ENCODE measurements around the gene GPR155. TPM values are rescaled to one million over a fixed set of nuclear protein-coding genes. Genes with fewer than 3 reads are reported as not detected.
A peak's percentile ranks its signal among the peaks of the same experiment; 100 is the strongest.
"Not testable (repeated sequence)": the region's sequence is repeated elsewhere in the genome, so short reads cannot be mapped to it uniquely, and the experiment has no call there.

GPR155 gene
- total RNA-seq, 1 donor from 2014 or later = 5.2 TPM

- Mint-ChIP-seq H3K36me3 (ENCODE audit: unreplicated experiment) (peaks cover 38% of the 10 kb centered on the region), H3K4me1 (ENCODE audit: unreplicated experiment) (peaks cover 3% of the 10 kb centered on the region), H3K27me3 (ENCODE audit: unreplicated experiment) (no peaks in the 10 kb centered on the region), H3K9me3 (ENCODE audit: unreplicated experiment) (peaks cover 5% of the 10 kb centered on the region), H3K4me3 (ENCODE audit: unreplicated experiment) (no peak overlapping the region), H3K27ac (ENCODE audit: unreplicated experiment) (no peak overlapping the region)
- TF ChIP-seq CTCF (IDR thresholded peaks at IDR 0.05) = no peak
- no peak for DNase-seq (ENCODE audit: extremely low spot score, unreplicated experiment)
Measured at GRCh38 chr2:174430066-174430465, 56.8 kb downstream of the GPR155 start.

GRCh38 chr2:174428214-174428613 lies 58.6 kb downstream of the GPR155 start:
- DNase-seq (ENCODE audit: extremely low spot score, unreplicated experiment) = no peak
- peaks cover 5% of the 10 kb centered on the region for H3K9me3 Mint-ChIP-seq (ENCODE audit: unreplicated experiment)
- H3K4me1 Mint-ChIP-seq (ENCODE audit: unreplicated experiment) = peaks cover 3% of the 10 kb centered on the region
- H3K4me3 Mint-ChIP-seq (ENCODE audit: unreplicated experiment) = no peak overlapping the region
- H3K36me3 Mint-ChIP-seq (ENCODE audit: unreplicated experiment) = peaks cover 43% of the 10 kb centered on the region
- no peak overlapping the region for H3K27ac Mint-ChIP-seq (ENCODE audit: unreplicated experiment)
- H3K27me3 Mint-ChIP-seq (ENCODE audit: unreplicated experiment) = no peaks in the 10 kb centered on the region
- TF ChIP-seq CTCF (IDR thresholded peaks at IDR 0.05) = no peak

- DNase-seq (ENCODE audit: extremely low spot score, unreplicated experiment) = no peak
- TF ChIP-seq CTCF (IDR thresholded peaks at IDR 0.05) = no peak
- peaks cover 5% of the 10 kb centered on the region for H3K36me3 Mint-ChIP-seq (ENCODE audit: unreplicated experiment)
- no peak overlapping the region for H3K4me3 Mint-ChIP-seq (ENCODE audit: unreplicated experiment)
- peaks cover 7% of the 10 kb centered on the region for H3K4me1 Mint-ChIP-seq (ENCODE audit: unreplicated experiment)
- H3K9me3 Mint-ChIP-seq (ENCODE audit: unreplicated experiment) = no peaks in the 10 kb centered on the region
- no peak overlapping the region for H3K27ac Mint-ChIP-seq (ENCODE audit: unreplicated experiment)
- H3K27me3 Mint-ChIP-seq (ENCODE audit: unreplicated experiment) = no peaks in the 10 kb centered on the region
Measured at GRCh38 chr2:174412256-174412655, 74.6 kb downstream of the GPR155 start.

GRCh38 chr2:174410039-174410438 lies 76.8 kb downstream of the GPR155 start:
- not testable (repeated sequence) for H3K4me1 Mint-ChIP-seq (ENCODE audit: unreplicated experiment)

GRCh38 chr2:174403628-174404027 lies 83.2 kb downstream of the GPR155 start:
- Mint-ChIP-seq H3K36me3 (ENCODE audit: unreplicated experiment) (peaks cover 30% of the 10 kb centered on the region), H3K27me3 (ENCODE audit: unreplicated experiment) (no peaks in the 10 kb centered on the region), H3K4me3 (ENCODE audit: unreplicated experiment) (no peak overlapping the region), H3K9me3 (ENCODE audit: unreplicated experiment) (no peaks in the 10 kb centered on the region), H3K4me1 (ENCODE audit: unreplicated experiment) (no peaks in the 10 kb centered on the region), H3K27ac (ENCODE audit: unreplicated experiment) (no peak overlapping the region)
- no peak for TF ChIP-seq CTCF (IDR thresholded peaks at IDR 0.05)
- DNase-seq (ENCODE audit: extremely low spot score, unreplicated experiment) = no peak

More at GRCh38 chr2:174410039-174410438, 76.8 kb downstream of the GPR155 start:
- DNase-seq (ENCODE audit: extremely low spot score, unreplicated experiment); H3K27me3 Mint-ChIP-seq (ENCODE audit: unreplicated experiment); H3K9me3 Mint-ChIP-seq (ENCODE audit: unreplicated experiment); H3K36me3 Mint-ChIP-seq (ENCODE audit: unreplicated experiment): not testable (repeated sequence)
- H3K4me3 Mint-ChIP-seq (ENCODE audit: unreplicated experiment) = peak overlapping the region; percentile 71
- H3K27ac Mint-ChIP-seq (ENCODE audit: unreplicated experiment) = peak overlapping the region; percentile 73

GRCh38 chr2:174400853-174401252 lies 86.0 kb downstream of the GPR155 start:
- Mint-ChIP-seq H3K9me3 (ENCODE audit: unreplicated experiment) (no peaks in the 10 kb centered on the region), H3K36me3 (ENCODE audit: unreplicated experiment) (peaks cover 35% of the 10 kb centered on the region), H3K27me3 (ENCODE audit: unreplicated experiment) (no peaks in the 10 kb centered on the region), H3K4me1 (ENCODE audit: unreplicated experiment) (peaks cover 9% of the 10 kb centered on the region), H3K27ac (ENCODE audit: unreplicated experiment) (no peak overlapping the region), H3K4me3 (ENCODE audit: unreplicated experiment) (no peak overlapping the region)
- no peak for DNase-seq (ENCODE audit: extremely low spot score, unreplicated experiment)
- no peak for TF ChIP-seq CTCF (IDR thresholded peaks at IDR 0.05)

All from osteocyte (in vitro differentiated cells).